LNCaP clone FGC (cell line): ENCODE results near the gene NECTIN4.
A peak's percentile ranks its signal among the peaks of the same experiment; 100 is the strongest.

Experiments
- DNase-seq: peaks from one replicate; pipeline ENCODE4 v3.0.0-alpha.2; 2011; ENCODE audit warnings: low read depth
- H3K4me3 ChIP-seq: 2 replicates; pipeline ENCODE4 v1.5.1; 2011; ENCODE audit warnings: mild to moderate bottlenecking, low read depth, low read length, control low read depth
- TF ChIP-seq, protein P1 (sequence below): IDR thresholded peaks from 2 replicates; pipeline ENCODE4 v1.5.1; 2012; ENCODE audit warnings: mild to moderate bottlenecking; ENCODE audit not compliant: control insufficient read depth, insufficient read depth; ENCODE audit errors: extremely low read depth

The NECTIN4 gene

DNA sequence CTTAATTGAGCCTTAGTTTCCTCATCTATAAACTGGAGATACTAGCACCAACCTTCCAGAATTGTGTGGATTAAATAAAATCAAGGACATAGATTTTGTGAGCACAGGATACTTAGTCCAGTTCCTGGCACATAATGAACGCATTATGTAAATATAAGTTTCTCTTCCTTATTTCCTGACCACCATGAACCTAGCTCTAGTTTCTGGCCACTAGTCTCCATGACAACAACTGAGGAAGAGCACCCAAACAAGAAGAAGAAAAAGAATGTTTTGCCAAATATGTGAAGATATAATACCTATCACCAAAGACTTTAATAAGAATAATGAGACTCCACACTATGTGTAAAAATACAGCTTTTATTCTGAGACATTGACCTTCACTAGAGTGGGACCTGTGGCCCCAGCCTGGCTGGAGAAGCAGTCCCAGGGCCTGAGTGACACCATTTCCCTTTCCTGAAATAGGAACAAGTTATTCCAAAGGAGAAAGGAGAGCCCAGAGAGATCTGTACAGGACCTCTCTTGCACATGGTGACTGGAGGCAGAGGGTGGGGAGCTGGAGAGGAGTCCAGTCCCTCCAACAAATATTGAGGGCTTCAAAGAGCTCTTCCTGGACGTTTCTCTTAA lies 42.6 kb downstream of the NECTIN4 start:
- no peak for DNase-seq
- H3K4me3 ChIP-seq, result peak overlapping the region; percentile 94
- TF ChIP-seq, protein P1, sequence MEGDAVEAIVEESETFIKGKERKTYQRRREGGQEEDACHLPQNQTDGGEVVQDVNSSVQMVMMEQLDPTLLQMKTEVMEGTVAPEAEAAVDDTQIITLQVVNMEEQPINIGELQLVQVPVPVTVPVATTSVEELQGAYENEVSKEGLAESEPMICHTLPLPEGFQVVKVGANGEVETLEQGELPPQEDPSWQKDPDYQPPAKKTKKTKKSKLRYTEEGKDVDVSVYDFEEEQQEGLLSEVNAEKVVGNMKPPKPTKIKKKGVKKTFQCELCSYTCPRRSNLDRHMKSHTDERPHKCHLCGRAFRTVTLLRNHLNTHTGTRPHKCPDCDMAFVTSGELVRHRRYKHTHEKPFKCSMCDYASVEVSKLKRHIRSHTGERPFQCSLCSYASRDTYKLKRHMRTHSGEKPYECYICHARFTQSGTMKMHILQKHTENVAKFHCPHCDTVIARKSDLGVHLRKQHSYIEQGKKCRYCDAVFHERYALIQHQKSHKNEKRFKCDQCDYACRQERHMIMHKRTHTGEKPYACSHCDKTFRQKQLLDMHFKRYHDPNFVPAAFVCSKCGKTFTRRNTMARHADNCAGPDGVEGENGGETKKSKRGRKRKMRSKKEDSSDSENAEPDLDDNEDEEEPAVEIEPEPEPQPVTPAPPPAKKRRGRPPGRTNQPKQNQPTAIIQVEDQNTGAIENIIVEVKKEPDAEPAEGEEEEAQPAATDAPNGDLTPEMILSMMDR, result no peak

DNA sequence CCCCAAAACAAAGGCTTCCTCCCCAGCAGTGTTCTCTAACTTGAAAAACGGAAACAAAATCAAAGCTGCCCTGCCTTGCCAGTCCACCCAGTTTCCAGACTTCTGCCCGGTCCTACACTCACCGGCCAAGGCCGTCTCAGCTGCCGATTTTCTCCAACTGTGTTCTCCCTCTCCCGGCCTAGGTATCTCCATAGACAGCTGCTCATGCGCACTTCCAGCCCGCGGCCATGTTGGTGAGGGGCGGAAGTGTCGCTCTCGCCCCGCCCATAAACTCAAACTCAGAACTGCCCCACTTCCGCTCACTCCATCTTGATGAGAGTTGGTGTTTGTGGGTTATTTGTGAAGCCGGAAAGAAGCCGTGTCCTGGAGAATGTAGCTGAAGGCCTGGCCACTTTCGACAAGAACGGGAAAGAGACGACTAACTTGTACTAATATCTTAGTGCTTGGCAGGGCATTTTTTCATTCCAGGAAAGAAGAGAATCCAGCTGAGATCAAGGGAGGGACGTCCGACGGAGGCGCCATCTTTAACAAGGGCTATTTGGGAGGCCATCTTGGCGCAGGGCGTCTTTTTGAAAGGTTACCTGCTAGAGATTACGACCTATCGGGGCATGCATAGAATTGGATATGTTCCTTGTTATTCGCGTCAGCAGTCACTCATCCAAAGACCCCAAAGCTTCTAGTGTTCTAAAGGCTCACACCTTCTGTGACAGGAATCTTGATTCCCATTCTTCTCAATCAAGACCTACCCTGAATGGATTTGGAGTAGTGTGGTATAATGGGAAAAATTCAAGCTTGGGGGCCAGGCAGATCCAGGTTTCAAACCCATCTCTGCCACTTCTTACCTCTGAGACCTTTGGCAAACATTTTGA lies 43.4 kb downstream of the NECTIN4 start, which contains the start of gene USF1:
TSS of gene USF1 (minus strand) at position 242 of the 869 bp plus-strand sequence. CDS start 2,702 bp downstream, outside the sequence.
- TF ChIP-seq, protein P1, result no peak
- peak within 1 kb of the TSS; percentile 94 for H3K4me3 ChIP-seq
- peak; percentile 86 for DNase-seq

DNA sequence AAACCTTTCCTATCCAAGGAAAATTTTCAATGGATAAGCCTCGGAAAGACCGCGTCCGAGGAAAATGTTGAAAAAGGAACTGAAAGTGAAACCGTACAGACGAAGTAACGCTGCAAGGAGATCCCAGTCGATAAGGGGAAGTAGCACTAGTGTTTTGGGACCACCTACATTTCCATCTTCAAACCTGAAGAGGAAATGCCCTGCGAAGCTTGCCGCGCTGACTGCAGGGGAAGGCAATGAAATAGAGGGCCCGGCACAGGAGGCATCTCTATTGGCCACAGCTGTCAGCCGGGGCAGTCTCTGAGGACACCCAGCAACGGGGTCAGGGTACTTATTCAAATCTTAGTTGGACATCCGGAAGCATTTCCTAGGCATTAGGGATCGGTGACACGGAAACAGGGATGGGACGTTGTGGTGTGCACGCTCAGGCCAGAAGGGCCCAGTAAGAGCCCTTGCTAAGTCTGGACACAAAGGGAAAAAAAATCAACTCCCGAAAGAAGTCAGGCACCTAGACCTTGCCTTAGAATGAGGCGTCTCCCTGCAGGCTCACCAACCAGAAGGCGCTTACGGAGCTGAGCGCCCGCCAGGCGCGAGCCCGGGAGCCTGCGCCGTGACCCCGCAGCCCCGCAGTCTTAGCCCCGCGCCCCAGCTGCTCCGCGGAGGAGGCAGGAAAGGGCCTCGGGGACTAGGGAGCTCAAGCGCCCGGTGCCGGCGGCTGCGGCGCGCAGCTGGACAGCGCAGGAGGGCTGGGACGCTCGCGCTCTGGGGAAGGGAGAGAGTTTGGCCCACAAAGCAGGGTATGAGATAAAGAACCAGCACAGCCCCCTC lies 44.2 kb downstream of the NECTIN4 start:
- TF ChIP-seq, protein P1, result no peak

DNA sequence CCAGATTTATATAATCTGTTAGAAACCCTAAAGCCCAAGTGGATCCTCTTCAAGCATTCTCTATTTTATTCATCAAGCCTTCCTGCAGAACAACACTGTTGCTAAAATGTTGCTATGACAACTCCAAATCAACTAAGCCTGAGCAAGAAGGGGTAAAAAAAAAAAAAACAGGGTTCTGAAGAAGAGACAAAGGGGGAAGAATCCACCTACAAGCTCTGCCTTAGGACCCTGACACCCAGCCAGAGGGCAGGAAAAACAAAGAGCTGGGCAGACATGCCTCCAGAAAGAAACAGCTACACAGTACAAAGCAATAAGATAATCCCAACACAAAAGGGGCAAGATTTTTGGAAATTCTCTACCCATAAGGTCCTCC lies 44.8 kb downstream of the NECTIN4 start:
- TF ChIP-seq, protein P1, result no peak
- no peak for DNase-seq
- peak overlapping the region; percentile 94 for H3K4me3 ChIP-seq

More for the DNA sequence above, 44.2 kb downstream of the NECTIN4 start:
- peak overlapping the region; percentile 94 for H3K4me3 ChIP-seq
- peak; percentile 59 for DNase-seq

DNA sequence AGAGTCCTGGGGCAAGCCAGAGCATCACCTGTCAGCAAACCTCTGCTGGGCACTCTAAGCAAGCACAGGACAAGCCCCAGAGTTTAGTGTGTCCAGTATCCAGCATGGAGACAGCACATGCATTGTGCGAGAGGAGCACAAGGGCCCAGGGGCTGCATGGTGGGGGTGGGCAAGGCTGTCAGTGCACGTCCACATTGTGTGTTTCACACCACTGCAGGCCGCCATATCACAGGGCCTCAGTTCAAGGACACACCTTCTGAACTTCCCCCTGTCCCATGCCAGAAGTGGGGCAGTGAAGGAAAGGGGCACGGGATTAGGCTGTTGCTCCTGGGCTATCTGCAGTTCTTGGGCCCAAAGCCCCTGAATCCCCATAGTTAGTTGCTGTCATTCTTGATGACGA lies 49.8 kb downstream of the NECTIN4 start:
- peak overlapping the region; percentile 93 for H3K4me3 ChIP-seq
- TF ChIP-seq, protein P1, result no peak
- no peak for DNase-seq

DNA sequence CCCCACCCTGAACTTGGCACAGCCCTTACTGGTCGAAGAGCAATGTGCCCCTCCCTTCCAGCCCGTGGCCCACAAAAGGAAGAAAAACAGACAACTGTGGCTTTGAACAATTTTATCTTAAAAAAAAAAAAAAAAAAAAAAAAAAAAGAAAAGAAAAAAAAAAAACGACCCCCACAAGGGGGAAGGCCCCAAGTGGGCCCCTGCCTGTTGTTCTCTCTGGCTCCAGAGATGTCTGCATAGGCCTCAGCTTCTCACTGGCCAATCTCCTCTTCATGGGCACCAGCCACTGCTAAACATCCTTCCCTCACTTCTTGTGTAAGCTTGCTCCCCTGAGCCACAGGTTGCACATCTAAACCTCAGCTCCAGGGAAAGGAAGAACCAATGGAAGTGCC lies 50.2 kb downstream of the NECTIN4 start:
- TF ChIP-seq, protein P1, result no peak
- H3K4me3 ChIP-seq, result peak overlapping the region; percentile 93
- no peak for DNase-seq
